Thoracic aorta (tissue), 2 donors: ENCODE data around the gene EEF1E1. TPM values are rescaled to one million over a fixed set of nuclear protein-coding genes. Genes with fewer than 3 reads are reported as not detected.

Source experiments
- ATAC-seq: fragments of 150-250 bp; one replicate; pipeline ENCODE4 v1.8.0; 2017; ENCODE audit warnings: low read depth; ENCODE audit not compliant: insufficient number of reproducible peaks, low FRiP score
- DNase-seq: peaks from one replicate; pipeline ENCODE4 v3.0.0-alpha.2; 2020; ENCODE audit warnings: low spot score
- H3K27ac ChIP-seq, 2 donors: fragments of 200-600 bp; sonication (generic); 1 replicate in 1 of 2; 2 replicates in 1 of 2; pipeline ENCODE4 v1.5.1; 2016; ENCODE audit warnings: mild to moderate bottlenecking in 2 of 2, moderate library complexity in 2 of 2
- H3K27me3 ChIP-seq: fragments of 200-600 bp; sonication (generic); replicated peaks from 2 replicates; pipeline ENCODE4 v1.6.0; 2016; ENCODE audit warnings: mild to moderate bottlenecking; ENCODE audit not compliant: insufficient read depth
- H3K36me3 ChIP-seq: fragments of 200-600 bp; sonication (generic); one replicate; pipeline ENCODE4 v1.5.1; 2016
- H3K4me1 ChIP-seq, 2 donors: fragments of 200-600 bp; sonication (generic); 1 replicate in 1 of 2; 2 replicates in 1 of 2; pipeline versions ENCODE4 v1.5.1 to v1.6.0; 2016; ENCODE audit warnings: low read depth in 2 of 2, mild to moderate bottlenecking in 1 of 2; ENCODE audit not compliant: control insufficient read depth in 1 of 2
- H3K4me3 ChIP-seq: fragments of 200-600 bp; sonication (generic); 2 replicates; pipeline ENCODE4 v1.5.1; 2016; ENCODE audit warnings: mild to moderate bottlenecking
- H3K9me3 ChIP-seq: fragments of 200-600 bp; sonication (generic); 2 replicates; pipeline ENCODE4 v1.5.1; 2016
- CTCF ChIP-seq: fragments of 200-600 bp; sonication (generic); IDR thresholded peaks from one replicate; pipeline ENCODE4 v1.5.1; 2019; ENCODE audit warnings: antibody characterized with exemption
- total RNA-seq, 2 donors: library from RNA; depleted of rRNA; stranded (reverse); fragments of >200 nt; gene quantifications; one replicate each; pipeline versions ENCODE4 v1.1.0 to v1.2.3, GENCODE V29; 2016

The EEF1E1 gene
- total RNA-seq, 2 donors from 2014 or later: 26.8 to 52.8 TPM

- Histone ChIP-seq H3K4me3 (no peak overlapping the region), H3K27ac (peak overlapping the region; percentile 75 to 81), H3K4me1 (peaks cover 22 to 36% of the 10 kb centered on the region in 2 donors), H3K36me3 (peaks cover 6% of the 10 kb centered on the region), H3K9me3 (no peaks in the 10 kb centered on the region), H3K27me3 (no peaks in the 10 kb centered on the region)
- ATAC-seq: peak; percentile 13
- TF ChIP-seq CTCF: no peak
- no peak for DNase-seq
Observed at GRCh38 chr6:8088886-8089285, 13.5 kb downstream of the EEF1E1 start.

- ATAC-seq (no peak), DNase-seq (no peak)
- Histone ChIP-seq H3K36me3 (peaks cover 6% of the 10 kb centered on the region), H3K27me3 (no peaks in the 10 kb centered on the region), H3K4me3 (no peak overlapping the region), H3K4me1 (peaks cover 25 to 44% of the 10 kb centered on the region in 2 donors), H3K9me3 (no peaks in the 10 kb centered on the region), H3K27ac (peak overlapping the region; percentile 75 to 81)
- TF ChIP-seq CTCF: no peak
Observed at GRCh38 chr6:8087870-8088754, 14.2 kb downstream of the EEF1E1 start.

GRCh38 chr6:8086755-8087306 lies 15.5 kb downstream of the EEF1E1 start:
- Histone ChIP-seq H3K4me3 (no peak overlapping the region), H3K27ac (no peak overlapping the region), H3K9me3 (no peaks in the 10 kb centered on the region), H3K36me3 (peaks cover 6% of the 10 kb centered on the region), H3K4me1 (peaks cover 28 to 54% of the 10 kb centered on the region in 2 donors), H3K27me3 (no peaks in the 10 kb centered on the region)
- TF ChIP-seq CTCF: no peak
- DNase-seq (no peak), ATAC-seq (no peak)

- H3K9me3 ChIP-seq: no peaks in the 10 kb centered on the region
- peaks cover 36 to 67% of the 10 kb centered on the region in 2 donors for H3K4me1 ChIP-seq
- peak overlapping the region; percentile 71 to 79 for H3K27ac ChIP-seq
- no peak overlapping the region for H3K4me3 ChIP-seq
- H3K36me3 ChIP-seq: peaks cover 6% of the 10 kb centered on the region
- no peak for TF ChIP-seq CTCF
- ATAC-seq (peak; percentile 58), DNase-seq (no peak)
- H3K27me3 ChIP-seq: no peaks in the 10 kb centered on the region
Observed at GRCh38 chr6:8085053-8085511, 17.3 kb downstream of the EEF1E1 start.

- TF ChIP-seq CTCF: no peak
- H3K27ac ChIP-seq: peak overlapping the region; percentile 71 to 79
Observed at GRCh38 chr6:8084586-8084985, 17.8 kb downstream of the EEF1E1 start.

More at GRCh38 chr6:8084586-8084985, 17.8 kb downstream of the EEF1E1 start:
- H3K4me1 ChIP-seq: peaks cover 40 to 72% of the 10 kb centered on the region in 2 donors
- H3K9me3 ChIP-seq: no peaks in the 10 kb centered on the region
- peaks cover 6% of the 10 kb centered on the region for H3K36me3 ChIP-seq
- H3K4me3 ChIP-seq: no peak overlapping the region
- no peaks in the 10 kb centered on the region for H3K27me3 ChIP-seq
- DNase-seq: no peak
- no peak for ATAC-seq
